H54 (cell line): Measurements from ENCODE around the gene RRBP1.
A peak's percentile ranks its signal among the peaks of the same experiment; 100 is the strongest.

Experiments
- DNase-seq: peaks from one replicate; pipeline ENCODE4 v3.0.0; 2011; ENCODE audit warnings: low spot score, mixed read lengths; ENCODE audit not compliant: insufficient read length
- FAIRE-seq: peaks from 3 replicates; lab custom pipeline; 2011; peaks lifted over from hg19 to GRCh38; lab: Jason Lieb, UNC
- POLR2A ChIP-seq: IDR thresholded peaks from 2 replicates; pipeline ENCODE4 v1.6.1; 2011; ENCODE audit warnings: low read depth, mild to moderate bottlenecking, low read length

The RRBP1 gene

DNA sequence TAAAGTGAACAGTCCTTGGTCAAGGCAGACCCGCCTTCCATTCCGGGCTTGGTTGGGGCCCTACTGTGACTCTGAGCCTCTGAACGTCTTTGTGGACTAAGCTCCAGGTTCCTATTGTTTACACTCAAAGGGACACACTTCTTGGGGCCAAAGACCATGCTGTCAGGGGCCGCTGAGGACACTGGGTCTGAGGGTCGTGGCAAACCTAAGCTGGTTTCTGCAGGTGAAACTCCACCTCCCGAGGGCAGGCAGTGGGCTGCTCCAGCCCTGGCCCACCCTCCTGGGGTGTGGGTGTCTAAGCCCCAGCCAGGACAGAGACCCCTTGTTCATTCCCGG is 69.1 kb downstream of the RRBP1 start:
- FAIRE-seq: no peak
- no peak for TF ChIP-seq POLR2A
- DNase-seq: no peak

GRCh38 chr20:17612287-17612991 is 69.6 kb downstream of the RRBP1 start:
- DNase-seq: peak; percentile 5
- TF ChIP-seq POLR2A: no peak
- FAIRE-seq: no peak

GRCh38 chr20:17611540-17612286 is 70.3 kb downstream of the RRBP1 start:
- no peak for TF ChIP-seq POLR2A
- DNase-seq (peak; percentile 19), FAIRE-seq (no peak)

DNA sequence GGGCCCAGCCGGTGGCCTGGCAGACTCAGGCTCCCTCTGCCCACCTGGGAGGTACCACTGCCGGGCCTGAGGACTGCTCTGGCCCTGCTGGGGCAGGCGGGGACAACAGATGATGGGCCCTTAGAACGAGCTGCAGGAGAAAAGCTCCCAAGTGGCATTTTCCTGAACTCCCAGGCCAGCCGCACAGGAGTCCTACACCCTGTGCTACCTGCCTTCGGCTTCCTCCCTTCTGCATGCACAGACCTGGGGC is 70.8 kb downstream of the RRBP1 start:
- no peak for FAIRE-seq
- DNase-seq: no peak

DNA sequence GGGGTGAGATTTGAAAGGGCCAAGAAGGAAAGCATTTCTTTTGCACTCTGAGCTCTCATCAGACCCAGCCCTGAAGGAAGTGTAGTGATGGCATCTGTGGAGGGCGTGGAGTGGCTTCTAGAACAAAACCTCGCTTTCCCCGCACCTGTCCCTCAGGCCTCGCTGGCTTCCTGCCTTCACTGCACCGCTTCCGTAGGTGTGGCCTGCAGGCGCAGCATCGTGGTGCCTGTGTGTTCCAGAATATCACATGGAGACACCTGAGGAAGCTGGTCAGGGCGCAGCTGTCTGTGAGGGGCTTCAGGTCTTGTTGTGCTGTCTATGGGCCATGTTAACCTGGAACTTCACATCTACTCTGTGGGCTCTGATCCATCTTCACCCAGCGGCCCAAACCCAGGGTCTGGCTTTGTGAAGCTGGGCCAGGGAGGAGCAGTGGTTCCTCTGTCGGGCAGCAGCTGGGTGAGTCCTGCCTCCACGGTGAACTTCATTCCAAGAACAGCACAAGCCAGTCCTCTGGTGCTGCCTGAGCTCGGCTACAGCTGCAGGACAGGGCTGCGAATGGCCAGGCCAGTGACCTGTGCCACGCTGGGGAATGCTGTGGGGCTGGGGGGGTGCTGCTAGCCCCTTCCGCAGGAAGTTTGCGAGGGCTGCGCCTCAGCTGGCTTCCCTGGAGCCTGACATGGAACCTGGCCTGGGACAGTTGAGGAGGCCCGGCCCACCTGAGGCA is 71.3 kb downstream of the RRBP1 start:
- DNase-seq (no peak), FAIRE-seq (no peak)
- TF ChIP-seq POLR2A: no peak

More for the DNA sequence above, 70.8 kb downstream of the RRBP1 start:
- TF ChIP-seq POLR2A: no peak

DNA sequence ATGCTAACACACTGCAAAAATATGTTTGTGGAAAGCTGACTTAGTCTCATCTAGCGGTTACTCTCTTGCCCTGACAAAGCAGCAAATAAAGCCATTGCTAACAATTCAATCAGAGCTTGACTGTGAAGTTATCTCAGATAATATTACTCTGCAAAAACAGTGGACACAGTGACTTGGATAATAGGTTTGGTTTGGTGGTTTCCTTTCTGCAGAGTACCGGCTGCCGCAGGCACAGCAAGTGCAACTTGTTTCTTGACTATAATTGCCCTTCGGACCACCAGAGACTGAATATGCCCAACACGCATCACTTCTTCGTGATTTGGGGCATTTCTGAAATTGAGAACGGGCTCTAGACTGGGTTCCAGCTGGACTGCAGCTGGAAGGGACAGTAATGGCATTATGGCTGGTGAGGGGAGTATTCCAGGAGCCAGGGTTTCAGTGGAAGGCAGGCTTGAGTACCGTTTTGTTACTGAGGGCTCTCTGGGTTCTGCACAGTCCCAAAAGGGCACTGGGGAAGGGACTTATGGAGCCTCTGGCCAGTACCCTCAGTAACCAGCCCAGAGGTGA is 72.1 kb downstream of the RRBP1 start:
- no peak for TF ChIP-seq POLR2A
- DNase-seq: no peak
- no peak for FAIRE-seq

DNA sequence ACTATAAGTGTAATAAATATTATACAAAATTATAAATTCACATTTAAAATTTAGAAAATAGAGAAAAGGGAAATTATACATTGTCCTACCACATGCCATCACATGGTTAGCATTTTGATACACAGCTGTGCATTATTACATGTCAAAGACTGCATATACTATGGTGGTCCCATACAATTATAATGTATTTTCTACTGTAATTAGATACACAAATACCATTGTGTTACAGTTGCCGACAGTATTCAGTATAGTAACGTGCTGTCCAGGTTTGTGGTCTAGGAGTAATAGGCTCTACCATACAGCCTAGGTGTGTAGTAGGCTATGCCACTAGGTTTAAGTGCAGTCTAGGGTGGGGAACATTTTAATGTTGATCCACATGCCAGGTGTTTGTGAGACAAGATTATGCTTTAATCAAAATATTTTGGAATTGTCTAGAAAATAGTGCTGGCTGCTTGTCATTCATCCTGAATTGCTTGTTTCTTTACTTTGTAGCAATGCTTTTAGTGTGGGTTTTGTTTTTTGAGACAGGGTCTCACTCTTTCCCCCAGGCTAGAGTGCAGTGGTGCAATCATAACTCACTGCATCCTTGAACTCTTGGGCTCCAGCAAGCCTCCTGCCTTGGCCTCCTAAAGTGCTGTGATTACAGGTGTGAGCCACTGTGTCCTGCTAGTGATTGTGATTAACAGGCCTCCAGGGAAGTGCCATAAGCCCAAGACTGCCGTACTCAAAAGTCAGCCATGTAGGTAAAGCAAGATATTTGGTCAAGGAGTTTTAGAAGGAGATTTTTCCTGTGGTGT is 73.1 kb downstream of the RRBP1 start:
- FAIRE-seq (no peak), DNase-seq (no peak)
- no peak for TF ChIP-seq POLR2A

- DNase-seq: no peak
- TF ChIP-seq POLR2A: no peak
- FAIRE-seq: no peak
Measured at GRCh38 chr20:17606001-17606400, 76.0 kb downstream of the RRBP1 start.

DNA sequence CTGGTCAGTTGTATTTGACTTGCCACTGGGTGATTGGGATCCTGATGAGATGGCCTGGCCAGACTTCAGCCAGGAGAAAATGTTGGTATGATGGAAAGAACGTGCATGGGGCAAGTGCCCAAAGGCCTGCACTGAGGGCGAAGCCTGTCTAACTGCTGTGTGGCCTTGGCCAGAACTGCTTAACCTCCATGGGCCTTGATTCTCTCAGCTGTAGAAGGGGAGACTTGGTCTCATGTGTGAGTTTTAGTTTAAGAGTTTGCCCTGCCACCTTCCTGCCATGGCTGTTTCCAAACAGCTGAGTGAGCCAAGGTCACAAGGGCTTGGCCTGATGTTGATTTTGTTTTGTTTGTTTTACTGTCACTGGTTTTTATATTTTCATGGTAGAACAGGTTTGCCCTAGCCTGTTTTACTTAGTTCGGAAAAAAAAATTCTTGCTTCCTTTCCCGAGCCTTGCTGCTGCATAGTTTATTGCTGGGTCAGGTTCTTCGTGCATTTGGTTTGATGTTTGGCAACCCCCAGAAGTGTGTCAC is 76.8 kb downstream of the RRBP1 start:
- TF ChIP-seq POLR2A: no peak
- FAIRE-seq: no peak

GRCh38 chr20:17602493-17602892 is 79.5 kb downstream of the RRBP1 start:
- no peak for FAIRE-seq
- DNase-seq: no peak

More for the DNA sequence above, 76.8 kb downstream of the RRBP1 start:
- no peak for DNase-seq

GRCh38 chr20:17601957-17602356 is 80.1 kb downstream of the RRBP1 start:
- DNase-seq (no peak), FAIRE-seq (no peak)
- no peak for TF ChIP-seq POLR2A

More at GRCh38 chr20:17602493-17602892, 79.5 kb downstream of the RRBP1 start:
- no peak for TF ChIP-seq POLR2A

DNA sequence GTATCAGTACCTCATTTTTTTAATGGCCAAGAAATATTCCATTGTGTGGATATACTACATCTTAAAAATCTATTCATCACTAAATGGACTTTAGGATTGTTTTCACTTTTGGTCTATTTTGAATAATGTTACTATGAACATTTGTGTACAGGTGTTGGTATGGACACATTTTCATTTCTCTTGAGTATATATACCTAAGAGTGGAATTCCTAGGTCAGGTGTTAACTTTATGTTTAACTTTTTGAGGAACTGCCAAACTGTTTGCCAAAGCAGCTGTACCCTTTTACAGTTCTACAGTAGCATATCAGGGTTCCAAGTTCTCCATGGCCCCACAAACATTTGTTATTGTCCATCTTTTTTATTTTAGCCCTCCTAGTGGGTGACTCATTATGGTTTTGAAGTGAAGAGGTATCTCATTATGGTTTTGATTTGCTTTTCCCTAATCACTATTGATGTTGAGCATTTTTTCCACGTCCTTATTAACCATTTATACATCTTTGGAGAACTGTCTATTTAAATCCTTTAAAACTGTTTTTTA is 84.0 kb downstream of the RRBP1 start:
- DNase-seq (no peak), FAIRE-seq (no peak)
- TF ChIP-seq POLR2A: no peak

DNA sequence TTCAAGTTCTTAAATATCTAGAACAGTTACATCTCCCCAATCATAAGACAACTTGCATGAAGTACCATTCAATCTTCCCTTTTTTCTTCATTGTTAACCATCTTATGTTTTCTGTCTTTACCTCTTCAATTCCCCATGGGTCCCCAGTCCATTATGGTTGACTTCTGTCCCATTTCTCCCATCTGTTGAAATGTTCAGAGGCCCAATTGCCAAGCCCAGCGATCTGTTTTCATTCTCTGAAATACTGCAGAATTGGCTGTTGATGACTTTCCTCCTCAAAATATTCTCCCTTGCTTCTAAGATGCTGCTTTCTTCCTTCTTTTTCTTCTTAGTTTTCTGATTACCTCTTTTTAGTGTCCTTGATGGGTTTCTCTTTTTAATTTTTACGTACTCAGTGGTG is 86.2 kb downstream of the RRBP1 start:
- no peak for TF ChIP-seq POLR2A
- no peak for FAIRE-seq

DNA sequence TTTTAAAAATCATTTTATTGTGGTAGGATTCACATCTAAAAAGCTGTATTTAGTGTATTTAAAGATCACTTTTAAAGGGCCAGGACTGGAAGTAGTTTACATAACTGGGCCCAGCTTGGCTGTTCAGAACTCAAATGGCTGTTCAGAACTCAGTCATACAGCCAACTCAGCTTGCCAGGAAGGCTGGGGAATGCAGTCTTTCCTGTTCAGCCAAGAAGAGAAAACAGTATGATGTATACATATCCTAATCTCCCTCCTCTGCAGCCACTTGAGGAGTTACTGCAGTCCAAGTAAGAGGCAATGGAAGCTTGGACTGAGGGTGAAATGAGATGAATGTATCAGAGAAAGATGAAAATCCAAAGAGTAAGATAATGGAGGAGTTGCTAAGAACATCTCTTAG is 87.6 kb downstream of the RRBP1 start:
- no peak for DNase-seq
- no peak for TF ChIP-seq POLR2A
- FAIRE-seq: no peak

More for the DNA sequence above, 86.2 kb downstream of the RRBP1 start:
- no peak for DNase-seq
